Stomach (tissue), 9 donors: ENCODE results near the gene LUM. TPM values are rescaled to one million over a fixed set of nuclear protein-coding genes. Genes with fewer than 3 reads are reported as not detected.
A peak's percentile ranks its signal among the peaks of the same experiment; 100 is the strongest.

ENCODE experiments used
- DNase-seq, 2 donors: peaks; one replicate each; pipeline versions ENCODE4 v3.0.0 to v3.0.0-alpha.2; 2013 to 2019
- H3K27ac ChIP-seq, 5 donors: fragments of 200-600 bp in 4 of 5; sonication (generic) in 4 of 5; one replicate each; pipeline ENCODE4 v1.5.1; 2013 to 2019; ENCODE audit warnings: mild to moderate bottlenecking in 1 of 5, moderate library complexity in 1 of 5
- H3K27me3 ChIP-seq, 3 donors: fragments of 200-600 bp; sonication (generic); one replicate each; pipeline ENCODE4 v1.5.1; 2017 to 2019; ENCODE audit warnings: mixed run types in 1 of 3
- H3K36me3 ChIP-seq, 4 donors: fragments of 200-600 bp; sonication (generic); 1 replicate in 3 of 4; 2 replicates in 1 of 4; pipeline ENCODE4 v1.5.1; 2016 to 2019
- H3K4me1 ChIP-seq, 4 donors: fragments of 200-600 bp; sonication (generic); one replicate each; pipeline ENCODE4 v1.5.1; 2016 to 2019
- H3K4me3 ChIP-seq, 4 donors: fragments of 200-600 bp; sonication (generic) in 3 of 4; one replicate each; pipeline ENCODE4 v1.5.1; 2016 to 2019; ENCODE audit warnings: mild to moderate bottlenecking in 1 of 4
- H3K9me3 ChIP-seq, 4 donors: fragments of 200-600 bp; sonication (generic); one replicate each; pipeline ENCODE4 v1.5.1; 2016 to 2019
- CTCF ChIP-seq, 7 experiments: fragments of 450-650 bp in 4 of 7; fragments of 200-600 bp in 3 of 7; sonication (generic) in 3 of 7; IDR thresholded peaks; one replicate each; pipeline ENCODE4 v1.5.1; 2016 to 2019; ENCODE audit warnings: antibody characterized with exemption in 7 of 7, control low read depth in 2 of 7, mild to moderate bottlenecking in 1 of 7
- EP300 ChIP-seq: sonication (generic); formaldehyde crosslinking; IDR thresholded peaks from one replicate; pipeline ENCODE4 v1.6.1; 2017; ENCODE audit warnings: antibody characterized with exemption
- POLR2A ChIP-seq, 4 donors: fragments of 450-650 bp; IDR thresholded peaks; one replicate each; pipeline ENCODE4 v1.6.1; 2016; ENCODE audit warnings: antibody characterized with exemption in 4 of 4, control low read depth in 2 of 4, mild to moderate bottlenecking in 1 of 4, moderate library complexity in 1 of 4
- POLR2AphosphoS5 ChIP-seq, 3 donors: sonication (generic); formaldehyde crosslinking; IDR thresholded peaks; one replicate each; pipeline ENCODE4 v1.6.1; 2016; ENCODE audit warnings: antibody characterized with exemption in 3 of 3
- WGBS, 5 donors: extraction: QIAGEN DNeasy Blood & Tissue Kit in 3 of 5; methylation state at CpG; one replicate each; pipeline versions ENCODE4 v1.1.5 to v1.1.7; 2013 to 2018; 5-methylcytosine and 5-hydroxymethylcytosine counted together
- intact Hi-C: fragments of 100-400 bp; cut with DNase I; formaldehyde crosslinking; loops from one replicate; pipeline ENCODE4 v1.15.1; 2023; ENCODE audit warnings: low total_unique reads
- polyA plus RNA-seq, 3 donors: library from polyadenylated mRNA; stranded (reverse); fragments of 200-250 nt; gene quantifications; one replicate each; pipeline ENCODE4 v1.2.3, GENCODE V29; 2013
- total RNA-seq, 5 donors: library from RNA; depleted of rRNA; stranded (reverse); fragments of >200 nt; gene quantifications; one replicate each; pipeline versions ENCODE4 v1.1.0 to v1.2.3, GENCODE V29; 2014 to 2016
- donor health status: healthy with polysubstance abuse.
- donor health status: Bipolar disorder and iron deficiency.
- donor health status: healthy.

The LUM gene
- total and polyA plus RNA-seq, 8 donors = 6.9 to 486 (median 28.7) TPM

- TF ChIP-seq CTCF (IDR thresholded peaks at IDR 0.05) (no peak), POLR2A (IDR thresholded peaks at IDR 0.05) (no peak), EP300 (no peak), POLR2AphosphoS5 (IDR thresholded peaks at IDR 0.05) (no peak)
- no peaks in the 10 kb centered on the region for H3K27me3 ChIP-seq
- WGBS, 5 donors = 53 to 80% (median 66%) methylated on average over 3 of the region's 3 CpGs
- no peak overlapping the region for H3K27ac ChIP-seq
- H3K36me3 ChIP-seq = peaks cover 0 to 12% (median 5%) of the 10 kb centered on the region in 4 donors
- H3K4me3 ChIP-seq = no peak overlapping the region
- DNase-seq = no peak
- no peaks in the 10 kb centered on the region for H3K9me3 ChIP-seq
- H3K4me1 ChIP-seq = no peaks in the 10 kb centered on the region
- intact Hi-C loops = no loop called here
These were observed 42.8 kb upstream of the LUM start for GRCh38 chr12:91154131-91154530.

DNA sequence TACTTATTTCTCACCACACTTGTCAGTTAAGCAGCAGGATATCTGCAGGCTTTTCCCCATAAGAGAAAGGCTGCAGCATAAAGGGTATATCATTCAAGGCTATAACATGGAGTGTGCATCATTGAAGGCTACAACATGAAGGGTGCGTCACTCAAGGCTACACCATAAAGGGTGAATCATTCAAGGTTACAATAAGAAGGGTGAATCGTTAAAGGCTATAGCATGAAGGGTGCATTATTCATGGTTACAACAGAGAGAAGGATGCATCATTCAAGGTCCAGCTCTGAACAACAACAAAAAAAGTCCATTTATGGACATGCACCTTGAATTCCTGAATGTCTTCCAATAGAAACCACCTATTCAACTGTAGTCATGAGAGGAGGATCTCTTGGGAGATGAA is 32.8 kb upstream of the LUM start:
- WGBS, 5 donors = 82 to 100% (median 96%) methylated on average over 2 of the region's 2 CpGs
- TF ChIP-seq POLR2AphosphoS5 (IDR thresholded peaks at IDR 0.05) = no peak
- TF ChIP-seq EP300 = no peak
- TF ChIP-seq POLR2A (IDR thresholded peaks at IDR 0.05) = no peak
- TF ChIP-seq CTCF (IDR thresholded peaks at IDR 0.05) = no peak
- Histone ChIP-seq H3K36me3 (no peaks in the 10 kb centered on the region), H3K27me3 (no peaks in the 10 kb centered on the region), H3K9me3 (no peaks in the 10 kb centered on the region), H3K27ac (no peak overlapping the region), H3K4me3 (no peak overlapping the region), H3K4me1 (peaks cover 0 to 25% (median 9%) of the 10 kb centered on the region in 4 donors)
- DNase-seq = no peak
- intact Hi-C loops = no loop called here

- Histone ChIP-seq H3K4me1 (peaks cover 4 to 34% (median 16%) of the 10 kb centered on the region in 4 donors), H3K27ac (peak overlapping the region in 1 of 5 donors; percentile 2), H3K36me3 (no peaks in the 10 kb centered on the region), H3K4me3 (no peak overlapping the region), H3K9me3 (no peaks in the 10 kb centered on the region), H3K27me3 (no peaks in the 10 kb centered on the region)
- intact Hi-C loops = no loop called here
- WGBS, 5 donors = 52 to 78% (median 70%) methylated on average over 3 of the region's 3 CpGs
- DNase-seq = peak in 1 of 2 donors; percentile 23
- no peak for TF ChIP-seq EP300
- peak in 1 of 3 donors; percentile 16 for TF ChIP-seq POLR2AphosphoS5 (IDR thresholded peaks at IDR 0.05)
These were observed 31.9 kb upstream of the LUM start for GRCh38 chr12:91143206-91143605.

GRCh38 chr12:91142221-91142631 is 30.9 kb upstream of the LUM start:
- TF ChIP-seq POLR2A (IDR thresholded peaks at IDR 0.05) (no peak), CTCF (IDR thresholded peaks at IDR 0.05) (no peak), POLR2AphosphoS5 (IDR thresholded peaks at IDR 0.05) (peak in 1 of 3 donors; percentile 2), EP300 (no peak)
- H3K4me3 ChIP-seq = no peak overlapping the region
- H3K9me3 ChIP-seq = no peaks in the 10 kb centered on the region
- intact Hi-C loops = no loop called here
- no peaks in the 10 kb centered on the region for H3K27me3 ChIP-seq
- peaks cover 6 to 43% (median 19%) of the 10 kb centered on the region in 4 donors for H3K4me1 ChIP-seq
- WGBS, 5 donors = 40 to 51% (median 41%) methylated on average over 3 of the region's 3 CpGs
- peak in 1 of 2 donors; percentile 64 for DNase-seq
- H3K27ac ChIP-seq = peak overlapping the region in 3 of 5 donors; percentile 2 to 38 (median 2)
- no peaks in the 10 kb centered on the region for H3K36me3 ChIP-seq
